GM12872 (cell line): ENCODE measurements around the gene FOXC1.

Source experiments
- CTCF ChIP-seq: IDR thresholded peaks from 3 replicates; pipeline ENCODE4 v1.5.1; 2011; ENCODE audit warnings: low read depth, mild to moderate bottlenecking, low read length, moderate library complexity; ENCODE audit not compliant: insufficient read depth

Gene FOXC1

GRCh38 chr6:1630212-1630770, 20.6 kb downstream of the FOXC1 start:
- no peak for TF ChIP-seq CTCF

- no peak for TF ChIP-seq CTCF
Measured at GRCh38 chr6:1630771-1631217, 21.1 kb downstream of the FOXC1 start.

GRCh38 chr6:1631251-1631650, 21.5 kb downstream of the FOXC1 start:
- TF ChIP-seq CTCF, result no peak

- no peak for TF ChIP-seq CTCF
Measured at GRCh38 chr6:1633366-1634021, 23.8 kb downstream of the FOXC1 start.

GRCh38 chr6:1634081-1634480, 24.4 kb downstream of the FOXC1 start:
- no peak for TF ChIP-seq CTCF

GRCh38 chr6:1635305-1636010, 25.7 kb downstream of the FOXC1 start:
- TF ChIP-seq CTCF, result no peak

- no peak for TF ChIP-seq CTCF
Measured at GRCh38 chr6:1636272-1636825, 26.6 kb downstream of the FOXC1 start.
